ENCODE results near the gene LAG3.
A peak's percentile ranks its signal among the peaks of the same experiment; 100 is the strongest.

Gene LAG3

GRCh38 chr12:6826734-6827436 lies 54.6 kb downstream of the LAG3 start:
- ChIA-PET POLR2A (ENCODE audit: low non-redundant PET) (no interaction called here), CTCF (no interaction called here)
- H3K27ac ChIP-seq, result peak overlapping the region; percentile 78
- no peak for TF ChIP-seq CTCF (conservative IDR thresholded peaks at IDR 0.05; ENCODE audit: low read depth)
- DNase-seq (ENCODE audit: low spot score), result no peak

GRCh38 chr12:6827437-6827911 lies 55.2 kb downstream of the LAG3 start:
- no peak for TF ChIP-seq CTCF (conservative IDR thresholded peaks at IDR 0.05; ENCODE audit: low read depth)
- peak overlapping the region; percentile 78 for H3K27ac ChIP-seq
- POLR2A ChIA-PET (ENCODE audit: low non-redundant PET), result interaction anchor here (0.6 kb wide), 1 partner anchor 25 kb away, joined by 3 read pairs; no protein-coding TSS in a partner anchor
- CTCF ChIA-PET, result interaction anchor here (1.0 kb wide), 1 partner anchor 73 kb away, joined by 3 read pairs; no protein-coding TSS in a partner anchor
- peak; percentile 75 for DNase-seq (ENCODE audit: low spot score)

Data from RWPE1 (cell line).